Measurements from ENCODE around the gene MR1. TPM values are rescaled to one million over a fixed set of nuclear protein-coding genes. Genes with fewer than 3 reads are reported as not detected.

MR1 gene
- total RNA-seq, 1 donor from 2014 or later, result 4.2 TPM

DNA sequence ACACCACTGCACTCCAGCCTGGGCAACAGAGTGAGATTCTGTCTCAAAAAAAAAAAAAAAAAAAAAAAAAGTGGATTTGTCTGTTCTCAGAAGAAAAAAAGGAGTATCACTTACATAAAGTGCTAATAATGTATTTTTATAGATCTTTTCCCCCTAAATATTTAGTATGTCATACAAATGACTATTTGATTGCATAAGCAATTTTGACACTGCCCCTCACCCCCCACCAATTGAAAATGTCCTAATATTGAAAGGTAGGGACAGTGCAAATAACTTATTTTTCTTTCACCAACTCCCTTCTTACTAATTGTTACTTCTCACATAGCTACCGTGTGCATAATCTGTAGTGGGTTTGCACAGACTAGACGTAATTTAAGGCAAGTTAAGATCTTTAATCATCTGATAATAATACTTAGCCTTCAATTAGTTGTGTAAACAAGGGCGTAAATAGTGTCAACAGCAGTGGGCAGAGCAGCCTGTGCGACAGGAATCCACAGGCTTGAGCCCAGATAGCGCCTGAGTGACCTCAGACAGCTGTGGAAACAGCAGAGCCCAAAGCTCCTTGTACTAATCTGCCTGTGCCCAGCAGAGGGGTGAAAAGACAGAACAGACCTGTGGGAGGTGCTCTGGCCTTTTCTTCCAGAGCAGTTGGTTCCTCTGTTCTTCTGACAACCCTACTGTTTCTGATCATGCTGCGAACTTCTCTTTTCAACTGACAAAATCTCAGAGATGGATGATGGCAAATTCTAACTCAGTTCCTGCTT, 50.2 kb downstream of the MR1 start:
- DNase-seq (ENCODE audit: low spot score in 2 of 2, unreplicated experiment in 2 of 2), result no peak
- Mint-ChIP-seq H3K36me3 (no peaks in the 10 kb centered on the region), H3K9me3 (no peaks in the 10 kb centered on the region), H3K4me3 (no peak overlapping the region), H3K27me3 (ENCODE audit: low read depth) (no peaks in the 10 kb centered on the region), H3K4me1 (peaks cover 4% of the 10 kb centered on the region), H3K27ac (no peak overlapping the region)
- TF ChIP-seq, protein P1, sequence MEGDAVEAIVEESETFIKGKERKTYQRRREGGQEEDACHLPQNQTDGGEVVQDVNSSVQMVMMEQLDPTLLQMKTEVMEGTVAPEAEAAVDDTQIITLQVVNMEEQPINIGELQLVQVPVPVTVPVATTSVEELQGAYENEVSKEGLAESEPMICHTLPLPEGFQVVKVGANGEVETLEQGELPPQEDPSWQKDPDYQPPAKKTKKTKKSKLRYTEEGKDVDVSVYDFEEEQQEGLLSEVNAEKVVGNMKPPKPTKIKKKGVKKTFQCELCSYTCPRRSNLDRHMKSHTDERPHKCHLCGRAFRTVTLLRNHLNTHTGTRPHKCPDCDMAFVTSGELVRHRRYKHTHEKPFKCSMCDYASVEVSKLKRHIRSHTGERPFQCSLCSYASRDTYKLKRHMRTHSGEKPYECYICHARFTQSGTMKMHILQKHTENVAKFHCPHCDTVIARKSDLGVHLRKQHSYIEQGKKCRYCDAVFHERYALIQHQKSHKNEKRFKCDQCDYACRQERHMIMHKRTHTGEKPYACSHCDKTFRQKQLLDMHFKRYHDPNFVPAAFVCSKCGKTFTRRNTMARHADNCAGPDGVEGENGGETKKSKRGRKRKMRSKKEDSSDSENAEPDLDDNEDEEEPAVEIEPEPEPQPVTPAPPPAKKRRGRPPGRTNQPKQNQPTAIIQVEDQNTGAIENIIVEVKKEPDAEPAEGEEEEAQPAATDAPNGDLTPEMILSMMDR (IDR thresholded peaks at IDR 0.05; ENCODE audit: unreplicated experiment), result no peak

DNA sequence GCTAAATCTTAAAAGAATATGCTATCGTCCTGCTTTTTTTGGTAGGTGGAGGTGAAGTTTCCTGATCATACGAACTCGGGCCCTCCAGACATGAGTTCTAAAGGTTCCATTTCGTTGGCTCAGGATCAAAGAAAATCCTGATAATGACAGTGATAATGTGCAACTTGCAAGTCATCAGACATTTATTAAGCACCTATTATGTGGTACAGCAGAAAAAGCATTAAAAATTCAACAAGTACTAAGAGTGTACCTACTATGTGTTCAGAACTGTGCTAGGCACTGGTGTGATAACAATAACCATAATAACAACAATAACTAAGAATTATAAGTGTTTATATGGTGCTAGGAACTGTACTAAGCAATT, 50.8 kb downstream of the MR1 start:
- Mint-ChIP-seq H3K4me3 (no peak overlapping the region), H3K36me3 (no peaks in the 10 kb centered on the region), H3K27ac (no peak overlapping the region), H3K9me3 (no peaks in the 10 kb centered on the region), H3K4me1 (peaks cover 4% of the 10 kb centered on the region), H3K27me3 (ENCODE audit: low read depth) (no peaks in the 10 kb centered on the region)
- TF ChIP-seq, protein P1 (IDR thresholded peaks at IDR 0.05; ENCODE audit: unreplicated experiment), result no peak
- DNase-seq (ENCODE audit: low spot score in 2 of 2, unreplicated experiment in 2 of 2), result no peak

DNA sequence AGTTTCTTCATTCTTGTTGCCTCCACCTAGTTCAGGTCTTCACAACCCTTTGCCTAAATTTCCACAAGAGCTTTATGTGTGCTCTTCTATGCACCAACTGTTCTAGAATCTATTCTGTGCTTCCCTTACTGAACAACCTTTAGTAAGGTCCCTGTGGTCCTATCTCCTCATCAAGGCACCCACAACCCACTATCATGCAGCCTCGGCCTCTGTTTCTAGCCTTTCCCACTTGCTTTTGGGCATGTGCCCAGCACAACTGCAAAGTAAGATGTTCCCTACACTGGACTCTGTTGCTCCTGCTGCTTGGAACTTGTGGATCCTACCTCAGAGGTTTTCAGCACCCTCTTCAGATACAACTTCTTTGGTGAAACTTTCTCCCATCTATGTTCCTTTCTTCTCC, 52.3 kb downstream of the MR1 start:
- Mint-ChIP-seq H3K9me3 (no peaks in the 10 kb centered on the region), H3K4me1 (peaks cover 17% of the 10 kb centered on the region), H3K27ac (no peak overlapping the region), H3K36me3 (no peaks in the 10 kb centered on the region), H3K4me3 (no peak overlapping the region), H3K27me3 (ENCODE audit: low read depth) (no peaks in the 10 kb centered on the region)
- TF ChIP-seq, protein P1 (IDR thresholded peaks at IDR 0.05; ENCODE audit: unreplicated experiment), result no peak
- no peak for DNase-seq (ENCODE audit: low spot score in 2 of 2, unreplicated experiment in 2 of 2)

DNA sequence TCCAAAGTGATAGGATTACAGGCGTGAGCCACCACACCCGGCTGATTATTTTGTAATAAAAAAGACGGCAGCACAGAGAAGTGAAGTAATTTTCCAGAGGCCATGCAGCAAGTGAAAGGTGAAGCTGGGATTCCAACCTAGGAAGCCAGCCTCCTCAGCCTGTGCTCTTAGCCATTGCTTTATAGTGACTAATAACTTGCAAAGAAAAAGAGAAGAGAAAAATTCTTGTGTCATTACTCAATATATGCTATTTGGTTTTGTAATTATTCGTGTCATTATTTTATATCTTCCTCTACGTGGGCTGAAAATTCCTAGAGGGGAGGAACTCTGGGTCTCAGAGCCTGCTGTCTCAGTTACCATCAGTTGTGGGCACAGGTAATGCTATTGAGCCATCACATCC, 53.1 kb downstream of the MR1 start:
- H3K4me1 Mint-ChIP-seq, result peaks cover 23% of the 10 kb centered on the region
- H3K27me3 Mint-ChIP-seq (ENCODE audit: low read depth), result no peaks in the 10 kb centered on the region
- TF ChIP-seq, protein P1 (IDR thresholded peaks at IDR 0.05; ENCODE audit: unreplicated experiment), result no peak
- no peak overlapping the region for H3K27ac Mint-ChIP-seq
- H3K36me3 Mint-ChIP-seq, result no peaks in the 10 kb centered on the region
- no peak overlapping the region for H3K4me3 Mint-ChIP-seq
- no peak for DNase-seq (ENCODE audit: low spot score in 2 of 2, unreplicated experiment in 2 of 2)
- no peaks in the 10 kb centered on the region for H3K9me3 Mint-ChIP-seq

DNA sequence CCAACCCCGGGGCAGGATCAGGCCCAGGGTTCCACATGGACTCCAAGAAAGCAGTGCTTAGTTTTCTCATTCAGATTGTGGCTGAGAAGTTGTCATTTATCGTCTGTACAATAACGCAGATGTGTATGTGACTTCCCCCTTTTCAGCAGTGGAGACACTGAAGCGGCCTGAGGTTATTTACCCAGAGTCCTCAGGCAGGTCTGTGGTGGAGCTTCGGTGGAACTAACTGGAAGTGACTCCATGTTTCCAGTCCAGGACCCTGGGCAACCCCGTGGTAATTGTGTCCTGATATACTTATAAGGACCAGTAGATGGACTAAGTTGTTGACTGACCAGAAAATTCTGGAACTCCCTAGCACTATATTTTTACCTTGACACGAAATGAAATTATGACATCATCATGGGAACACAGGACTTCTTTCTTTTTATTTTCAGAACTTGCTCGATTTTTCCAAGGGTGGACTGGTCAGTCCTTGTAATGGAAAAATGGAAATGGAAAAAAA, 53.7 kb downstream of the MR1 start:
- Mint-ChIP-seq H3K27me3 (ENCODE audit: low read depth) (no peaks in the 10 kb centered on the region), H3K4me3 (no peak overlapping the region), H3K9me3 (no peaks in the 10 kb centered on the region), H3K4me1 (peaks cover 25% of the 10 kb centered on the region), H3K36me3 (no peaks in the 10 kb centered on the region), H3K27ac (no peak overlapping the region)
- TF ChIP-seq, protein P1 (IDR thresholded peaks at IDR 0.05; ENCODE audit: unreplicated experiment), result no peak
- no peak for DNase-seq (ENCODE audit: low spot score in 2 of 2, unreplicated experiment in 2 of 2)
